DND-41 (cell line): Measurements from ENCODE around the gene CACNB1.
A peak's percentile ranks its signal among the peaks of the same experiment; 100 is the strongest.

Experiments
- ATAC-seq: fragments of 200-7000 bp; cut with Tn5 transposase; 3 replicates; pipeline ENCODE4 v1.9.1; 2021; ENCODE audit warnings: low read depth; ENCODE audit not compliant: insufficient read depth
- DNase-seq: peaks from one replicate; pipeline ENCODE4 v3.0.0-alpha.2; 2020
- H2AFZ ChIP-seq: 2 replicates; pipeline ENCODE4 v1.6.0; 2012; ENCODE audit warnings: low read depth, low read length
- H3K27ac ChIP-seq: 2 replicates; pipeline ENCODE4 v1.5.1; 2012; ENCODE audit warnings: low read length, inconsistent platforms
- H3K27me3 ChIP-seq: fragments of 200-600 bp; sonication (generic); 2 replicates; pipeline ENCODE4 v1.6.0; 2012; ENCODE audit warnings: low read length, mild to moderate bottlenecking, inconsistent platforms; ENCODE audit not compliant: insufficient read depth, poor library complexity
- H3K36me3 ChIP-seq: 2 replicates; pipeline ENCODE4 v1.5.1; 2012; ENCODE audit warnings: low read length, inconsistent platforms; ENCODE audit not compliant: insufficient read depth
- H3K4me1 ChIP-seq: 2 replicates; pipeline ENCODE4 v1.5.1; 2012; ENCODE audit warnings: mild to moderate bottlenecking, low read length; ENCODE audit not compliant: insufficient read depth
- H3K4me2 ChIP-seq: 2 replicates; pipeline ENCODE4 v1.6.0; 2012; ENCODE audit warnings: mild to moderate bottlenecking, moderate library complexity, low read length, inconsistent platforms; ENCODE audit not compliant: insufficient read depth
- H3K4me3 ChIP-seq, 2 experiments: fragments of 200-600 bp in 1 of 2; shearing (Covaris generic) in 1 of 2; 2 replicates each; pipeline ENCODE4 v1.5.1; 2012 to 2016; ENCODE audit warnings: inconsistent platforms in 2 of 2, low read length in 2 of 2, mild to moderate bottlenecking in 2 of 2, low read depth in 1 of 2, moderate library complexity in 1 of 2
- H3K79me2 ChIP-seq: 2 replicates; pipeline ENCODE4 v1.6.0; 2012; ENCODE audit warnings: low read length, inconsistent platforms; ENCODE audit not compliant: insufficient read depth
- H3K9ac ChIP-seq: 2 replicates; pipeline ENCODE4 v1.6.0; 2012; ENCODE audit warnings: low read depth, mild to moderate bottlenecking, inconsistent platforms, low read length, moderate library complexity
- H3K9me3 ChIP-seq: 2 replicates; pipeline ENCODE4 v1.5.1; 2012; ENCODE audit warnings: low read length, moderate library complexity, mild to moderate bottlenecking, inconsistent platforms; ENCODE audit not compliant: insufficient read depth, severe bottlenecking
- H4K20me1 ChIP-seq: 2 replicates; pipeline ENCODE4 v1.6.0; 2012; ENCODE audit warnings: low read length; ENCODE audit not compliant: insufficient read depth
- EZH2 ChIP-seq: IDR thresholded peaks from 3 replicates; pipeline ENCODE4 v1.6.1; 2012; ENCODE audit warnings: borderline replicate concordance, low read depth, mild to moderate bottlenecking, moderate library complexity, low read length, inconsistent platforms; ENCODE audit not compliant: severe bottlenecking
- TF ChIP-seq, protein P1 (sequence below): IDR thresholded peaks from 2 replicates; pipeline ENCODE4 v1.5.1; 2012; ENCODE audit warnings: borderline replicate concordance, low read length, moderate library complexity, mild to moderate bottlenecking; ENCODE audit not compliant: poor library complexity, severe bottlenecking; ENCODE audit errors: extremely low read depth

Gene CACNB1

DNA sequence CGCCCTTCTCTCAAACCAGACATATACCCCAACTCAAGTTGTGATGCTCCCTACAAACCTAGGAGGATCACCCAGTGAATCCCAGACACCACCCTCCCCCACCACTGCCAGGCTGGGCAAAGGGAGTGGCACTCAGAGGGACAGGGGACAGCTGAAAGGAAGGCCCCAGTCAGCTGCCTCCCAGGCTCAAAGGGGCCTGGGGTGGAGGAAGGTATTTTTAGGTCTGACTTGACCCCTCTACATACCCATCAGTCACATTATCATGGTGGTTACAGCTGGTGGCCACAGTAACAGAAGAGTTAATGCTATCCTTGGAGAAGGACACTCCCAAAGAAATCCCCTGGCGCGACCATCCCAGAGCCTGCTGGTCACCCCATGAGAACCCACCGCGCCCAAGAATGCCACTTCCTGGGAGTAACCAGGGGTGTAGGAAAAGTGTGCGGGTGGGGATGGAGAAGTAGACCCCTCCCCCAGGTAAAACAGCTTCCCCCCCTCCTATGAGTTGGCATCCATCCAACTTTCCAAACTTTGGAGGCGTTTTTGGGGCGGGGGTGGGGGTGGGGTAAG, 1.1 kb downstream of the CACNB1 start:
- Histone ChIP-seq H3K9me3 (no peaks in the 10 kb centered on the region), H2AFZ (no peak overlapping the region), H3K4me1 (peaks cover 61% of the 10 kb centered on the region), H3K4me2 (peak overlapping the region; percentile 98), H3K27ac (peak overlapping the region; percentile 99), H3K27me3 (no peaks in the 10 kb centered on the region), H4K20me1 (peaks cover 32% of the 10 kb centered on the region), H3K79me2 (peaks cover 58% of the 10 kb centered on the region), H3K4me3 (peak overlapping the region in 1 of 2 experiments; percentile 88; a peak in 2 of 4 replicates), H3K9ac (peak overlapping the region; percentile 93), H3K36me3 (peaks cover 47% of the 10 kb centered on the region)
- no peak for DNase-seq
- TF ChIP-seq, protein P1, sequence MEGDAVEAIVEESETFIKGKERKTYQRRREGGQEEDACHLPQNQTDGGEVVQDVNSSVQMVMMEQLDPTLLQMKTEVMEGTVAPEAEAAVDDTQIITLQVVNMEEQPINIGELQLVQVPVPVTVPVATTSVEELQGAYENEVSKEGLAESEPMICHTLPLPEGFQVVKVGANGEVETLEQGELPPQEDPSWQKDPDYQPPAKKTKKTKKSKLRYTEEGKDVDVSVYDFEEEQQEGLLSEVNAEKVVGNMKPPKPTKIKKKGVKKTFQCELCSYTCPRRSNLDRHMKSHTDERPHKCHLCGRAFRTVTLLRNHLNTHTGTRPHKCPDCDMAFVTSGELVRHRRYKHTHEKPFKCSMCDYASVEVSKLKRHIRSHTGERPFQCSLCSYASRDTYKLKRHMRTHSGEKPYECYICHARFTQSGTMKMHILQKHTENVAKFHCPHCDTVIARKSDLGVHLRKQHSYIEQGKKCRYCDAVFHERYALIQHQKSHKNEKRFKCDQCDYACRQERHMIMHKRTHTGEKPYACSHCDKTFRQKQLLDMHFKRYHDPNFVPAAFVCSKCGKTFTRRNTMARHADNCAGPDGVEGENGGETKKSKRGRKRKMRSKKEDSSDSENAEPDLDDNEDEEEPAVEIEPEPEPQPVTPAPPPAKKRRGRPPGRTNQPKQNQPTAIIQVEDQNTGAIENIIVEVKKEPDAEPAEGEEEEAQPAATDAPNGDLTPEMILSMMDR: no peak
- TF ChIP-seq EZH2: no peak
- no peak for ATAC-seq

GRCh38 chr17:39195568-39196160, 1.8 kb downstream of the CACNB1 start:
- Histone ChIP-seq H3K9ac (peak overlapping the region; percentile 93), H3K4me2 (peak overlapping the region; percentile 98), H3K27me3 (no peaks in the 10 kb centered on the region), H3K36me3 (peaks cover 45% of the 10 kb centered on the region), H2AFZ (no peak overlapping the region), H4K20me1 (peaks cover 26% of the 10 kb centered on the region), H3K27ac (peak overlapping the region; percentile 99; the same call in 1 of the 2 replicates), H3K4me3 (peak overlapping the region in 1 of 2 experiments; percentile 88; a peak in 2 of 4 replicates), H3K4me1 (peaks cover 55% of the 10 kb centered on the region), H3K79me2 (peaks cover 52% of the 10 kb centered on the region), H3K9me3 (no peaks in the 10 kb centered on the region)
- no peak for ATAC-seq
- DNase-seq: no peak
- TF ChIP-seq EZH2: no peak
- TF ChIP-seq, protein P1: no peak

- DNase-seq (no peak), ATAC-seq (no peak)
- TF ChIP-seq EZH2: no peak
- TF ChIP-seq, protein P1: no peak
- no peak overlapping the region for H2AFZ ChIP-seq
- H3K4me1 ChIP-seq: peaks cover 53% of the 10 kb centered on the region
- no peak overlapping the region for H3K4me3 ChIP-seq
- peaks cover 46% of the 10 kb centered on the region for H3K79me2 ChIP-seq
- H3K27me3 ChIP-seq: no peaks in the 10 kb centered on the region
- peak overlapping the region; percentile 99; the same call in 1 of the 2 replicates for H3K27ac ChIP-seq
- H3K4me2 ChIP-seq: peak overlapping the region; percentile 15; the same call in 1 of the 2 replicates
- peaks cover 26% of the 10 kb centered on the region for H4K20me1 ChIP-seq
- H3K9ac ChIP-seq: peak overlapping the region; percentile 93; the same call in 1 of the 2 replicates
- no peaks in the 10 kb centered on the region for H3K9me3 ChIP-seq
- H3K36me3 ChIP-seq: peaks cover 47% of the 10 kb centered on the region
These were observed 2.4 kb downstream of the CACNB1 start for GRCh38 chr17:39194985-39195524.
